SH-SY5Y (cell line): ENCODE measurements around the gene IRAK2.

ENCODE experiments used
- GATA2 ChIP-seq: IDR thresholded peaks from 2 replicates; pipeline ENCODE4 v1.6.1; 2011; ENCODE audit warnings: mild to moderate bottlenecking, low read depth, low read length
- GATA3 ChIP-seq: IDR thresholded peaks from 2 replicates; pipeline ENCODE4 v1.6.1; 2011; ENCODE audit warnings: low read depth, mild to moderate bottlenecking, low read length, moderate library complexity

- TF ChIP-seq GATA2, result no peak
- TF ChIP-seq GATA3, result no peak
Observed at GRCh38 chr3:10193692-10194327, 29.1 kb downstream of the IRAK2 start.
